CD4-positive, alpha-beta T cell treated with Interleukin-10 for 1 hour (primary cell): Measurements from ENCODE around the gene TNS3.
"Not testable (repeated sequence)": the region's sequence is repeated elsewhere in the genome, so short reads cannot be mapped to it uniquely, and the experiment has no call there.

Source experiments
- DNase-seq: peaks from one replicate; pipeline ENCODE4 v3.0.0-alpha.2; 2020

The TNS3 gene

DNA sequence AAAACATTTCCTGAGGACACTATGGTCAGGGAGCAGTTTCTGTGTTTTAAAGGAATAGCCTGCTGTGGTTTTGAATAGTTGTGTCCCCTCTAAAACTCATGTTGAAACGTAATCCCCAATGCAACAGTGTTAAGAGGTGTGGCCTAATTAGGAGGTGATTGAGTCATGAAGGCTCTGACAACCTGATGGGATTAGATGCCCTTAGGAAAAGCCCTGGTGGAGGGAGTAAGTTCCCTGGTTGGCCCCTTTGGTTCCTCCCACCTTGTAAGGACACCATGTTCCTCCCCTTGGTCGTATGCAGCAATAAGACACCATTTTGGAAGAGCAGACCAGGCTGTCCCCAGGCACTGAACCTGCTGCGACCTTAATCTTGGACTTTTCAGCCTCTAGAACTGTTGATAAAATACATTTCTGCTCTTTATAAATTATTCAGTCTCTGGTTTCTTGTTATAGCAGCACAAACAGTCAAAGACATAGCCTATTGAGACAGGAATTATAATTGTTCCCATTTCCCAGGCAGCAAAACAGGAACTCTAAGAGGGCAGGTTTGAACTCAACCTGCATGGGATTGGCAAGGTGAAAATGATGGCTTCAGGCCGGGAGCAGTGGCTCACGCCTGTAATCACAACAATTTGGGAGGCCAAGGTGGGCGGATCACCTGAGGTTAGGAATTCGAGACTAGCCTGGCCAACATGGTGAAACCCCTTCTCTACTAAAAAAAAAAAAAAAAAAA is 20.5 kb upstream of the TNS3 start:
- DNase-seq = no peak

DNA sequence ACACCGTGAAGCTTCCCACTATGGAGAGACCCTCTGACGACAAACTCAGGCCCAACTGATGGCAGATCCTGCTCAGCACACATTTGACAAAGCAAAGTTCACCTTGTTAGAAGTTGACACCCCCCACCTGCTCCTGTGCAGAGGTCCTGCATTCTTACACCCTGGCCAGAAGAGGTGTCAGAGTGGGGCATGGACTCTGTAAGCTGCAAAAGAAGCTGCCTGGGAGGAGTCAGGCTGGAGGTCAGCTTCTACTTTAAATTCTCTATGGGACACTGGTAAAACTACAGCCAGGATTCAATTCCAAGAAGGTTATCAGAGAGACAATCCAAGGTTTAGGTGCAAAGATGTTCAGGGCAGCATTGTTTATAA is 20.0 kb upstream of the TNS3 start:
- DNase-seq = no peak

DNA sequence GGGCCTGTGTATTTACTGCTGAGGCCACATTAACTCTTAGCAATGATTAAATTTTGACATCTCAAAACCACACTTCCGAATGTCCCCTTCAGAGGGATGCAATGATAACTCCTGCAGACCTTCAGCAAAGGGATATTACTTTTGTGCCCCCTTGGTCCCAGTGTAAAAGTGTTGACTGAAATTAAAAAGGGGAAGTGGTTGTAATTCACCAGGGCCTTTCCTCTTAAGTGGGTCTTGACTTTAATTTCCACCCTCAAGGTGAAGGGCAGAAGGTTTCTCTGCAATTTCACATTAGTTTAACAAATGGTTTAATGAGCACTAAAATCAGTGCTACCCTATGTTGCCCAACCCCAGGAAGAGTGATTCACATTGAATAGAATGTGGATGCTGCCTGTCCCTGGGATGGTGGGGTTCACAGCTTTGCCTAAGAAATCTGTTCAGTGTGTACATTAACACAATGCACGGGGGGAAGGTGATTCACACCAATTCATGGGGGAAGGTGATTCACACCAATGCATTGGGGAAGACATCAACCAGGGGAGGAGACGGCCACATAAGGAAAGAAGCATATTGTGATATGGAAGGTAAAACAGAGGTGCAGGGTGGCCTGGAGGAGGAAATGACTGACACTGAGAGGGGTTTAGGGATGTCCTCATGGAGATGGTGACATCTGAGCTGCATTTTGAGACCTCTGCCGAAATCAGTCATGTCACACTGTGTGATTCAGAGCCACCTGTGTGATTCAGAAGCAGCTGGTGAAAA is 19.4 kb upstream of the TNS3 start:
- DNase-seq = no peak

DNA sequence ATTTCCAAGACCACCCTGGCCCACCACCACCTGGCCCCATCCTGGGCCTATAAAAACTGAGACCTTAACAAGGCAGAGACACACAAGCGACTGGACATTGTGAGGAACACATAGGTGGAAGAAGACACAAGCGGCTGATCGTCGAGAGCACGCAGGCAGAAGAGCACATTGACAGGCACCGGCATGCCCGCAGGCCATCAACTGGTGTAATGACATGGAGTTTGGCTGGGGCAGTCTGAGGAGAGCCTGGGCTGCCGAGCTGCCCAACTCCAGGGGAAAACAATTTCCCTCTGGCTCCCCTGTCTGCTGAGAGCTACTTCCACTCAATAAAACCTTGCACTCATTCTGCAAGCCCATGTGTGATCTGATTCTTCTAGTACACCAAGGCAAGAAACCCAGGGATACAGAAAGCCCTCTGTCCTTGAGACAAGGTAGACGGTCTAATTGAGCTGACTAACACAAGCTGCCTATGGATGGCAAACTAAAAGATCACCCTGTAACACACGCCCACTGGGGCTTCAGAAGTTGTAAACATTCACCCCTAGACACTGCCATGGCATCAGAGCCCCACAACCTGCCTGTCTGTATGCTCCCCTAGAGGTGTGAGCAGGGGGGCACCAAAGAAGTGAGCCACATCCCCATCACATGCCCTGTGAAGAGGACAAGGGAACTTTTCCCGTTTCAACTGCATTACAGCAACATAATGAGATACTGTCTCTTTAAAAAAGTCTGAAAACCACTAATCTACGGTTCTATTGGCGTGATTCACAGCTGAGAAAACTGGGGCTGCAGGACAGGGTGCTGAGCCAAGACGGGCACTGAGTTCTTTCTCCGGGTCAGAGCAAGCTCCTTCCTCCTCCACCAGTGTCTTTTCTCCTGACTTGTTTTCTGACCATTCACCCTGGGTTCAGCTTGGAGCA is 18.5 kb upstream of the TNS3 start:
- DNase-seq = no peak

DNA sequence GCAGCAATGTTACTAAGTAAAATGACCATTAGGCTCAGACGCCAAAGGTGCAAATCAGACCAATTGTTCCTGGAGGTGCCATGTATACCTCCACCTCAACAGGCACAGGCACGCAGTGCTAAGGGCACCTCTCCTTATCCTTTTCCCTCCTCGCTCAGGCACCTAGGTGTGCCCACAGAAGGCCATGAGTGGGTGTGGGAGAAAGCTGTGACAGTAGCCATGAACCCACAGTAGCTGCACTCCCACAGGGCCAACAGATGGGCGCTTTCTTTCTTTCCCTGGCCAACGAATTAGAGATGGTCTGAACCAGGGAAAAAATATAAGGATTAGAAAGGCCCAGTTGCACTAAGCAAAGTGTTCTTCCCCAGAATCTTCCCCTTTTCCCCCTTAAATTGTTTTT is 15.5 kb upstream of the TNS3 start:
- no peak for DNase-seq

DNA sequence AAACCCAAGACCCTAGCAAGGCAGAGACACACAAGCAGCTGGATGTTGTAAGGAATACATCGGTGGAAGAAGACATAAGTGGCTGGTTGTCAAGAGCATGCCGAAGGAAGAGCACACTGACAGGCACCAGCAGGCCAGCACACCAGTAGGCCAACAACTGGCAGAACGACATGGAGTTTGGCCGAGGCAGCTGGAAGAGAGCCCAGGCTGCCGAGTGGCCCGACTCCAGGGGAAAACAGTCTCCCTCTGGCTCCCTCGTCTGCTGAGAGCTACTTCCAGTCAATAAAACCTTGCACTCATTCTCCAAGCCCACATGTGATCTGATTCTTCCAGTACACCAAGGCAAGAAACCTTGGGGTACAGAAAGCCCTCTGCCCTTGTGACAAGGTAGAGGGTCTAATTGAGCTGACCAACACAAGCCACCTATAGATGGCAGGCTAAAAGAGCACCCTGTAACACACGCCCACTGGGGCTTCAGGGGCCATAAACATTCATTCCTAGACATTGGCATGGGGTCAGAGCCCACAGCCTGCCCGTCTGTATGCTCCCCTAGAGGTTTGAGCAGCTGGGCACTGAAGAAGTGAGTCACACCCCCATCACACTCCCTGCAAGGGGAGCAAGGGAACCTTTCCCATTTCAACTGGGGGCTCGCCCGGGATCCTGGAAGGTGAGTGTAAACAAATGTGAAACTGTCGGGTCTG is 14.7 kb upstream of the TNS3 start:
- DNase-seq = no peak

DNA sequence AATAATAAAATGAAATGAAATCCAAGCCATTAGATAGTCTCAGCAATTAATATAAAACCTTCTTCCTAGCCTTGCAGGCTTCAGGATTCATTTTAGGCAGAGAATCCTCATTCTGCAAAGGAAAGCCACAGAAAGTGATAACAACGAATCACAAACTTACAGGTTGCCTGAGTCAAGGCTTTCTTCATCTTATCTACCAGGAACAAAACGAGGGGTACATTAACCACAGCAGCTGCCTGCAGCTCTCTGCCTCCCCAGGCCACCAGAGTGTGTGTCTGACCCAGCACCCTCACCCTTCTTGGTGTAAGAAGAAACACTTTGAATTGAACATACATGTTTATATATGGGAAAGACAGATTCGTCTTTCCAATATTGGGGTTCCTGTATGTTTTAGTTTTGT is 12.5 kb upstream of the TNS3 start:
- DNase-seq = no peak

DNA sequence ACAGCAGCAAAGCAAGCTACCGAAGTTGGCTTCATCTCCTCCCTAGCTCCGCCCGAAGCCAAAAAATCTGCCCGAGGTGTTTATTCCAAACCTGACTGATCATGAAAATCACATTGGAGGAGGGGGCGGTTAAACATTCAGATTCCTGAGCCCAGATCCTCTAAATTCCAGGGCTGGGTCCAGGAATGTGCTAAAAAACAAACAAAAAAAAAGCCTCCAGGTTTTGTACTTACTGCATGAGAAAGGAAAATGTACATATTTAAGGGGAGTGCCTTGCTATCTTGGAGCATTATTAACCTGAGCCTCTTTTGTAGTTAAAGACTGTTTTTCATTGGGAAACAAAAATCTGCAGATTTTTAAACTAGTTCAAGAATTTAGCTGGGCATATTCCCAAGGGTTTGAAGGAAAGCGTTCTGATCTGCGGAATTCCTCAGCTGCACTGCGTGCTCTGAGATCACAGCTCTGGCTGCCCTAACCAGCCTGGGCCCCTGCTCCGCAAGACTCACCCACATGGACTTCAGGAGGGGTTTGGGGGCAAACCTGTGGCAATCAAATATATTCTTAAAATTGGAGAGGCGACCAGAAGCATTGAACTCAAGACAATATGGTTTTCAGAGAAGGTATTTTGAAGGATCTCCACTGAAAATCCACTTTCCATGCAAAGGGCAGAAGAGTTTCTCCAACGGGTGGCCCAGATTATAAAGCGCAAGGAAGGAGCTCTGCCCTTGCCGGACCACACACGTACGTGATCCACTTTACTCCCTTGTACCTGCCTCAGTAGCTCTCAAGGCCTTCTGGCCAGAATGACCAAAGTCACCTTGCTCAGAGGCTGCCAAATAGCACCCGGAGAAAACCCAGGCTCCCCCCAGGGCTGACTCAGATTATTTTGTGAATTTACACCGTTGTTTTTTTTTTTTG is 10.0 kb upstream of the TNS3 start:
- DNase-seq = no peak

DNA sequence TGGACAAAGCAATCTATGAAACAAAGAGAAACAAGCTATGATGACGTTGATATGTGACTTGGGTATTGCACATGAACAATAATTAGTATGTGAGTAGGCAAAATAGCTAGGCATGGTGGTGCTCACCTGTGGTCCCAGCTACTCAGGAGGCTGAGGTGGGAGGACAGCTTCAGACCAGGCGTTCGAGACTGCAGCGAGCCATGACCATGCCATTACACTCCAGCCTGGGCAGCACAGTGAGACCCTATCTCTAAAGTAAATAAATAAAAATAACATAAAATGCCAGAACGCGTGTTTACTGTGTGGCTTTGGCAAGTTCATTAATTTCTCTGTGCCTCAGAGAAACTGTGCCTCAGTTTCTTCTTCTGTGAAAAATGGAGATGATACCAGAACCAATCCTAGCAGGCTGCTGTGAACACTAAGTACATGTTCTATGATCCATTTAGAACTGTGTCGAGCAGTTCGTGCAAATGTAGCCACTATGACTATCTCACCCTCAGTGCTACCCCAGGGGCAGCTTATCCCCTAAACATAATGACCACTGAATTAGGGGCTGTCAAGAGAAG is 9.3 kb upstream of the TNS3 start:
- DNase-seq = no peak

DNA sequence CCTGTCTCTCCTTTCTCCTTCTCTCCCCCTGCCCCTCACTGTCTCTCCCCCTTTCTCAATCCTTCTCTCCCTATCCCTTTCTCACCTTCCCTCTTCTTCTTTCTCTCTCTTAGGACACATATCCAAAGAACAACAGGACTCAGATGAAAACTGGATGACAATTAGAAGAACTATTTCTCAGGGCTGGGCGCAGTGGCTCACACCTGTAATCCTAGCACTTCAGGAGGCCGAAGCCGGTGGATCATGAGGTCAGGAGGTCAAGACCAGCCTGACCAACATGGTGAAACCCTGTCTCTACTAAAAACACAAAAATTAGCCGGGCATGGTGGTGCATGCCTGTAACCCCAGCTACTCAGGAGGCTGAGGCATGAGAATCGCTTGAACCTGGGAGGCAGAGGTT is 8.3 kb upstream of the TNS3 start:
- not testable (repeated sequence) for DNase-seq

DNA sequence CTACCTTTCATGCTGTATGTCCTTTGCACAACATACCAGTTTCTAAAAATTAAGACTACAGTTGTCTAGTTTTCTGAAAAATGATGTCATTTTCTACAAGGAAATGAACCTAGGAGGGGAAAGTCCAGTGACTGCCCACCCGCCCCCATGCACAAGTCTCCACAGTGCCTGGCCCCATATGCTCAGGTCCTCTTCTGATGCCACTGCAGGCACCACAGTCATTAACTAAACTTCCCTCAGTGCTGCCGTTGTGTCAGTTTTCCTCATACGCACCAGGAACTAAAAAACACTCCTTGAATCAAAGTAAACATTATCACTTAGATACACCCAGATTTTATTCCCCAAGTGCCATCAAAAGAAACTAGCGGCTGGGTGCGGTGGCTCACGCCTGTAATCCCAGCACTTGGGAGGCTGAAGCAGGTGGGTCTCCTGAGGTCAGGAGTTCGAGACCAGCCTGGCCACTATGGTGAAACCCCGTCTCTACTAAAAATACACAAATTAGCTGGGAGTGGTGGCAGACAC is 6.9 kb upstream of the TNS3 start:
- no peak for DNase-seq

DNA sequence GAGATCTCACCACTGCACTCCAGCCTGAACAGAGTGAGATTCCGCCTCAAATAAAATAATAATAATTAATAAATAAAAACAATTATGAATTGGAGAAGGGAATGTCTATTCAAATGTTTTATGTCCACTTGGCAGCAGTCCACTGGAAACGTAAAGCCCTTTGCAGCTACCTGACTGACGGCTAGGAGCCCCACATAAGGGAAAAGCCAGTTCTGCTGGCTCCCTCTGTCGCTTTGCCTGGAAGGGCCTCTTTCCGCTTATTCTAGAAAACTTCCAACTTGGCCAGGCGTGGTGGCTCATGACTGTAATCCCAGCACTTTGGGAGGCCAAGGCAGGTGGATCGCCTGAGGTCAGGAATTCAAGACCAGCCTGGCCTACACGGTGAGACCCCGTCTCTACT is 6.1 kb upstream of the TNS3 start:
- no peak for DNase-seq

DNA sequence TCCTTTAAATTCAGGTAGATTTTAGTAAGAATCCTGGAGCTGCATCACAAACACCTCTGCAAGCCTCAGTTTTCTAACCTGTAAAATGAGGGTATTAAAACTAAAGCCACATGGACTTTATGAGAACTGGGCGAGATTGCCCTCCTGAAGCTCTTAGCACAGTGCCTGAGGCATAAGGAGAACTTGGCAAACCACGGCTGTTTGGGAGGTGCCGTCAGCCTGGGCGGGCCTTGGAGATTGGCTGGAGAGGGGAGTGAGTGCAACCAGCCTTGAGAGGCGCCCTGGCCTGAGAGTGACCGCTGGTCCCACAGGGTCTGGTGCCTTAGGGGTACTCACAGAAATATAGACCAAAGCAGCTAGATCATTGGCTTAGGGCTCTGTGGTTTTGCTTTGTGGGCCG is 5.4 kb upstream of the TNS3 start:
- DNase-seq = no peak

DNA sequence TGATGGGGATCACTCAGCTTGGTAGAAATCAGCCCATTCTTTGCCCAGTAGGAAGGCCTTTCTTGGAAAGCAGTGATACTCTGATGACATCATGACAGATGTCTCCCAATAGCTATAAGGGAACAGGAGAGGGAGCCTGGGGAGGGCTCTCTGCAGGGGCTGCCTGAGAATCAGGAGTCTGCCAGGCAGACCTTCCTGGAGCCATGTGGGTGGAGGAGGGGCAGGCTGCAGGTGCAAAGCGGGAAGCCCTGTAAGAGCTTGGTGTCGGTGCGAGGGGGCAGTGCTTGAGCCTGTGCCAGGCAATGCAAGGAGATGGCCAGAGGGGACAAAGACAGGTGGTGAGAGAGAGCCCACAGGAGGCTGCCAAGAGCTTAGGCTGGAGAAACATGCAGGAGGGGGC is 5.0 kb upstream of the TNS3 start:
- DNase-seq = no peak

DNA sequence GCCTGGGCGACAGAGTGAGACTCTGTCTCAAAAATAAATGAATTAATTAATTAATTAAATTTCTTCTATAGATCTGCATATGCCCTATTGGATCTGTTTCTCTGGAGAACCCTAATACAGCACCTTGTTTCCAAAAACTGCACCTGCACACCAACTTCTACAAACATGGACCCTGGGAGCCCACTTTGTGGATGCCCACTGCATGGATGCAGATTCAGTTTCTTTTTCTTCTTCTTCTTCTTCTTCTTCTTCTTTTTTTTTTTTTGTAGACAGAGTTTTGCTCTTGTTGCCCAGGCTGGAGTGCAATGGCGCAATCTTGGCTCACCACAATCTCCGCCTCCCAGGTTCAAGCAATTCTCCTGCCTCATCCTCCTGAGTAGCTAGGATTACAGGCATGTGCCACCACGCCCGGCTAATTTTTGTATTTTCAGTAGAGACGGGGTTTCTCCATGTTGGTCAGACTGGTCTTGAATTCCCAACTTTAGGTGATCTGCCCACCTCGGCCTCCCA is 4.3 kb upstream of the TNS3 start:
- DNase-seq = not testable (repeated sequence)

DNA sequence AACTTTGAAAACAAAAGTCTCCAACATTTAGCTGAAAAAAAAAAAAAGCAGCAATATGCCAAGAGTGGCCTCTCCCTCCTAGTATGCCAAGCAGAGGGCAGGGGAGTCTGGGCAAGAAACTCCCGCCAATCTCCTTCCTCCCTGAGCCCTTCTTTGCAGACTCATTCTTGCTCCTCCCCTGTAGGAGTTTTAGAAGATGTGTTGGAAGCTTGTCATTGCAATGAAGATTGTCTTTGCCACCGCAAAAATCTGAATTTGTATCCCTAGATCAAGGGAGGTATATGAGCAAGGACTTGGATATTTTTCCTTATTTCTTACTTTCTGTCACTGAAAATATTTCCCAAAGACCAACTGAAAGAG is 2.6 kb upstream of the TNS3 start:
- no peak for DNase-seq

DNA sequence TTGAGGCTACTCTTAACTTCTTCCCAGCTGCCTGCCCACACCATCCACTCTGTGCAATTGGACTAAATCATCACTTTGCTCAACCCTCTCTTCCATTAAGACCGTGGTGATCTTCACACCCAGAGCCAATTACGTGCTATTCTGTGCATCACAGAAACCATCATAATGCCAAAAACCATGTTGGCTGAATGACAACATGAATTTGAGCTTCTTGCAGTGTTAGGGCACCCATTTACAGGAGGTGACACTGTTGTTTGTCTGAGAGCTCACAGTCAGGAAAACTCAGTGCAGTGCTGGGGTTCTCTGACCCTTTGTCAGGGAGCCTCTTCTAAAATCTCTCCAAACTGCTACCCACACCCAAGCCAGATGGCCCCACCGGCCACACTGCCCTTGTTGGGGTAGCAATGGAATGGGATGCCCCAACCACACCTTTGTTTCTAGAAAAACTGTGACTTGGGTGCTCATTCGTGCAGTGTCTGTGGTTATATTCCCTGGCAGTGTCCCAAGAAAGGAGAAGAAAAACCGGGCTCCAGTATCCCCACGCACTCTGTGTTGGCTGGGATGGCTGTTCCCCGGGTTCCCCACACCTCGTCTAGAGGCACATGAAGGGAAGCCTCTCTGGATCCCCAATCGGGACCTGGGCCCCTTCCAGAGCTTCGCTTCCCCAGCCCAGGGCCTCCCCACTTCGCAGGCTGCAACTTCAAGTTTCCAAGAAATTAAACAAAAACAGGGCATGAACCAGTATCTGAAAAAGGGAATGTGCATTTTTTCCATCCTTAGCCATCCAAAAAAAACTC is 2.0 kb upstream of the TNS3 start:
- no peak for DNase-seq

DNA sequence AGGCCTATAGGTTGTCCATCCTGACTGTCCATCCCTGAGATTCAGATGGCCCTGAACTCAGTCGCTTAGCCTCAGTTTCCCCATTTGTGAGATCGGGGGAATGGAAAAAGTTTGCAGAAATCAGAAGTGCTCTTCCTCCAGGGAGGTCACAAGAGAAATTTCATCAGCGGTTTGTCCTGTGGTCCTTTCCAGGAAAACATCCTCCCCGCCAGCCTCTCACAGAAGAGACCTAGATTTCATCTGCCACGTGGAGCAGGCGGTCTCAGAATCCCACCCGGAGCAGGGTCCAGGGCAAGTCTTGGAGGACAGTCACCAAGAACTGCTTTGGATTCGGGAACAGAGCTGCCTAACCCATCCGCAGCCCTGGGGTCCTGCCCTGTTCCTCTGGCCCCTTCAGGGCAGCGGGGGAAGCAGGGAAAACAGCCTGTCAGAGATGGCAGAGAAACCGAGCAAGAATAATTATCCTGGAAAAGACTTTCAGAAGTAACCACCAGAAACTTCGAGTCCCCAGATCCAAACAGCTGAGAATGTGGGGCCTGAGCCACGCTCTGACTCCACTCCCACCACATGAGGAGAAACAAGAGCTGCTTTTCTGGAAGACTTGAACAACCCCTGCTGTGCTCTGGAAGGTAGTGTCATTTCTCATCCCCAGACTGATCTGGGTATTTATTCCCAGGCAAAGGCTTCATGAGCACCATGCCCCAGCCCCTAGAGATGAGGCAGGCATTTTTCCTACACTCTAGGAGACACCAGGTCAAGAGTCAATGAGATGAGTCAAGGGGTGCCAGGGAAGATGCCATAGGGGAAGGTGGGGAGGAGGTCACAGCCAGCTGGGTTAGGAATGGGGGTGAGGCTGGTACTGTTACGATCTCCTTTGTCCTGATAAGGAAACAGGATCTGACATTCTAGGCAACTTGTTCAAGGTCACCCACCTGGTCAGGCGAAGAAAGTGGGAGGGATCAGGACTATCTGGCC is 1.1 kb upstream of the TNS3 start:
- no peak for DNase-seq

DNA sequence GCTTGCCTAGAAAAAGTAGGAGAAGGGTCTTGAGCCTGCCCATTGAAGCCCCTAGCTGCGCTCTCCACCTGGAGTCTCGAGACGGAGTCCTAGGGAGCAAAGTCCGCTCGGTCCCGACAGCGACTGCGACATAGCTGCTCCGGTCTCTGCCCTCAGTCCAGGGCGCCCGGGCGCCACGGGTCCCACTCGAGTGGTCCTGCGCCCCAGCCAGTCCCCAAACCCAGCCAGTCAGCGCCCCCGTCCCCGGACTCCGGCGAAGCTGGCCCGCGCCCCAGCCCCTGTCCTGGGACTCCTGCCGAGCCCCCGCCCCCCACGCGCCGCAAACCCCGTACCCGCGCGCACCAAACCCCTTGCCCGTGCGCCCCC is 490 bp downstream of the TNS3 start:
- no peak for DNase-seq
